ENCODE data around the gene PPP2R2C. TPM values are rescaled to one million over a fixed set of nuclear protein-coding genes. Genes with fewer than 3 reads are reported as not detected.

PPP2R2C gene
- total RNA-seq, 1 experiment from 2014 or later: 8.1 TPM

- H3K18ac ChIP-seq (ENCODE audit: insufficient read length, low read depth, low read length): no peak overlapping the region
- no peaks in the 10 kb centered on the region for H3K27me3 ChIP-seq (ENCODE audit: insufficient read depth, low read length)
- Mint-ChIP-seq H3K27ac (no peak overlapping the region), H3K27me3 (ENCODE audit: low read depth) (peaks cover 2% of the 10 kb centered on the region), H3K4me1 (peaks cover 11 to 24% of the 10 kb centered on the region in 2 experiments), H3K9me3 (no peaks in the 10 kb centered on the region; a peak in 1 of 5 replicates), H3K4me3 (no peak overlapping the region), H3K36me3 (ENCODE audit: insufficient read depth in 1 of 3, low read depth in 3 of 3) (no peaks in the 10 kb centered on the region)
- H2BK120ac ChIP-seq (ENCODE audit: low read depth, low read length, poor library complexity, severe bottlenecking): no peak overlapping the region
- H3K4me1 ChIP-seq (ENCODE audit: insufficient read depth, low read length): no peaks in the 10 kb centered on the region
- H3K14ac ChIP-seq (ENCODE audit: insufficient read depth, low read length): no peak overlapping the region; the same call in 1 of the 2 replicates
- no peak for DNase-seq
- H2AK5ac ChIP-seq (ENCODE audit: insufficient read length, low read length): no peak overlapping the region
- H3K9me3 ChIP-seq (ENCODE audit: control insufficient read depth, low read depth, low read length): no peaks in the 10 kb centered on the region
- H3K79me2 ChIP-seq (ENCODE audit: insufficient read depth, low read length): no peaks in the 10 kb centered on the region
- no peak overlapping the region for H2BK20ac ChIP-seq (ENCODE audit: low read depth, low read length, poor library complexity, severe bottlenecking)
- H4K8ac ChIP-seq (replicated peaks; ENCODE audit: insufficient read length, low read depth, low read length): no peak overlapping the region
- no peak for TF ChIP-seq CTCF (conservative IDR thresholded peaks at IDR 0.05)
- no peak overlapping the region for H4K91ac ChIP-seq (ENCODE audit: insufficient read length, low read depth, low read length)
- no peaks in the 10 kb centered on the region for H3K23me2 ChIP-seq (ENCODE audit: insufficient read length, low read depth, low read length, poor library complexity, severe bottlenecking)
- H3K23ac ChIP-seq (ENCODE audit: insufficient read length, low read depth, low read length): no peak overlapping the region
- WGBS (ENCODE audit: extremely low coverage, insufficient read length, low lambda C conversion rate): no CpG with 5 or more reads among the region's 6 CpGs
- H3K9ac ChIP-seq (ENCODE audit: extremely low read depth, insufficient read length, low read length): no peak overlapping the region
- no peak overlapping the region for H3K56ac ChIP-seq (ENCODE audit: insufficient read length, low read depth, low read length)
- H4K5ac ChIP-seq (ENCODE audit: insufficient read length, low read depth, low read length): no peak overlapping the region
- no peak overlapping the region for H3K27ac ChIP-seq (ENCODE audit: insufficient read length, low read depth, low read length)
- no peak overlapping the region for H3T11ph ChIP-seq (ENCODE audit: low read length)
- H2BK15ac ChIP-seq (ENCODE audit: low read depth, low read length): no peak overlapping the region
- H3K4me2 ChIP-seq (ENCODE audit: insufficient read depth, insufficient read length, low read length): no peak overlapping the region
- no peak overlapping the region for H2BK12ac ChIP-seq (ENCODE audit: insufficient read length, low read depth, low read length)
- no peak overlapping the region for H3K4ac ChIP-seq (ENCODE audit: low read depth, low read length)
- H2AFZ ChIP-seq (ENCODE audit: low read length): no peak overlapping the region
- no peaks in the 10 kb centered on the region for H3K79me1 ChIP-seq (ENCODE audit: insufficient read depth, low read depth, low read length, poor library complexity, severe bottlenecking)
- no peaks in the 10 kb centered on the region for H4K20me1 ChIP-seq (ENCODE audit: control insufficient read depth, insufficient read depth, insufficient read length)
- no peak overlapping the region for H2BK5ac ChIP-seq (ENCODE audit: insufficient read length, low read length)
Measured at GRCh38 chr4:6409381-6409780, 63.0 kb downstream of the PPP2R2C start.

Measured in H9 (cell line).